NCI-H524 (cell line): ENCODE measurements around the gene CLDN3.
A peak's percentile ranks its signal among the peaks of the same experiment; 100 is the strongest.
"Not testable (repeated sequence)": the region's sequence is repeated elsewhere in the genome, so short reads cannot be mapped to it uniquely, and the experiment has no call there.

ENCODE experiments used
- DNase-seq, 2 experiments: peaks; one replicate each; lab custom pipeline; 2025; lab: John Stamatoyannopoulos, UW

The CLDN3 gene

GRCh38 chr7:73736885-73737284 lies 33.2 kb downstream of the CLDN3 start:
- no peak for DNase-seq

DNA sequence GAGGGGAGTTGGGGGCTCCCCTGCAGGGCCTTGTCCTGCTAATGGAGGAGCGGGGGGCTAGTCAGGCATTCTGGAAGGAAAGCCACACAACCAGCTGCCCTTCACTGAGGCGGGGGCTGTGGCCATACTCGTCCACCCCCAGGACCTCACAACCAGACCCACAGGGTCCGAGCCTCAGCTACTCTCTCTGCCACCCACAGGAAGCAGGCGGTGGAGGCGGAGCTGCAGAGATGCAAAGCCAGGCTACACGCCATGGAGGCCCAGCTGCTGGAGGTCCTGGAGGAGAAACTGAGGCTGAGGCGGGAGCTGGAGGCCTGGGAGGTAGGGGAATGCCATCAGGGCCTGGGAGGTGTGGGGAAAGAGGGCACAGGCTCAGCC lies 34.6 kb downstream of the CLDN3 start:
- no peak for DNase-seq

GRCh38 chr7:73734619-73735527 lies 35.2 kb downstream of the CLDN3 start:
- DNase-seq, result peak; percentile 84 to 87

- no peak for DNase-seq
Observed at GRCh38 chr7:73732397-73732796, 37.7 kb downstream of the CLDN3 start.

DNA sequence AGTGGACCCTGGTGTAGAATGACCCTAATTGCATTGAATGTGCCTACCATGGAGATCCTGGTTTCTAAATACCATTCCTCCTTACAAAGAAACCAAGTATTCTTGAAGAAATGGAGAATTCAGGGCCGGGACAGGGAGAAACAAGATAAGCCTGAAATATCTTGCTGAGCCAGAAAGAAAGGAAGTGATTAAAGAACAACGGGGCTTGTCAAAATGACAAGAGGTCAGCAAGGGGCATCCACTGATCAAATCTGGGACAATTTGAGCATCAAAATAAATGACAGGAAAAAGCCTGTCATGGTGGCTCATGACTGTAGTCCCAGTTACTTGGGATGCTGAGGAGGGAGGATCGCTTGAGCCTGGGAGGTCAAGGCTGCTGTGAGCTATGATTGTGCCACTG lies 39.6 kb downstream of the CLDN3 start:
- DNase-seq, result no peak

GRCh38 chr7:73728551-73728950 lies 41.5 kb downstream of the CLDN3 start:
- DNase-seq, result no peak

DNA sequence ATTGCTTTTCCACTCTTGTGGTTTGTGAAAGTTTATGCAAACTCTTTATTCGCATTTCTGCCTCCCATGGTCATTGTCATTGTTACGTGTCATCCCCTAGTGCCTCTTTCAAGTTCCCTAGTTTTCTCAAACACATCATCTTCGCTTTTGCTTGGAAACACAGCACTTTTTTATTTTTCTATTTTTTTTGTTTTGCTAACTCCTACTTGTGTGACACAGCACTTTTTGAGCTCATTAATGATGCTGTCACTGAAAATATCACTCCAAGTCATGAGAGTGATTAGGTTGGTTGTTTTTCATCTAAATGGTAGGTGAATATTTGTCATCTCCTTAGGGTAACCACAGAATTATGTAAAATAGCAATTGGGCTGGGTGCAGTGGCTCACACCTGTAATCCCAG lies 42.1 kb downstream of the CLDN3 start:
- DNase-seq, result no peak

- no peak for DNase-seq
Observed at GRCh38 chr7:73726083-73726466, 44.0 kb downstream of the CLDN3 start.

DNA sequence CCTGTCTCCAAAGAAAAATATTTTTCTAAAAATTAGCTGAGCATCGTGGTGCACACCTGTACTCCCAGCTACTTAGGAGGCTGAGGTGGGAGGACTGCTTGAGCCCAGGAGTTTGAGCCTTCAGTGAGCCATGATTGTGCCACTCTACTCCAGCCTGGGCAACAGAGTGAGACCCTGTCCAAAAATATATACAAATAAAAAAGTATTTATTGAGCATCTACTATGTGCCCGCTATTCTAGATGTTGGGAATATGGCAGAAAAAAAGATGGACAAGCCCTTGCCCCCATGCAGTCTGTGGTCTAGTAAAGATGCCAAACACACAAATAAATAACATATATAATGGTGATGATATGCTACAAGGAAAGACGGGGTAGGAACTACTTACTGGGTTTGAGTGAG lies 46.3 kb downstream of the CLDN3 start:
- DNase-seq, result no peak

DNA sequence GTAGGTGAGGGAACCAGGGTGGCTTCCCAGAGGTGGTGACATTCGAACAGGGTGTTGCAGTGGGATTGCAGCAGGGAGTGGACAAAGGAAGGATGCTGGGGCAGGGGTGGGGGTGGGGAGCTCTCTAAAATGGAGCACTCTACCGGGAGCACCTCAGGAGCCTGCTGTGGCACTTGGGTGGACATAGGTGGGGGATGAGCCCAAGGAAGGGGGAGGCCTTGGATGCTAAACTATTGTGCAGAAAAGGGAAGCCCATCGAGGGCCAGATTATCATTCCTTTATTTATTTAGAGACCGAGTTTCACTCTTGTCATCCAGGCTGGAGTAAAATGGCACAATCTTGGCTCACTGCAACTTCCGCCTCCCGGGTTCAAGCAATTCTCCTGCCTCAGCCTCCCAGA lies 47.3 kb downstream of the CLDN3 start:
- no peak for DNase-seq

DNA sequence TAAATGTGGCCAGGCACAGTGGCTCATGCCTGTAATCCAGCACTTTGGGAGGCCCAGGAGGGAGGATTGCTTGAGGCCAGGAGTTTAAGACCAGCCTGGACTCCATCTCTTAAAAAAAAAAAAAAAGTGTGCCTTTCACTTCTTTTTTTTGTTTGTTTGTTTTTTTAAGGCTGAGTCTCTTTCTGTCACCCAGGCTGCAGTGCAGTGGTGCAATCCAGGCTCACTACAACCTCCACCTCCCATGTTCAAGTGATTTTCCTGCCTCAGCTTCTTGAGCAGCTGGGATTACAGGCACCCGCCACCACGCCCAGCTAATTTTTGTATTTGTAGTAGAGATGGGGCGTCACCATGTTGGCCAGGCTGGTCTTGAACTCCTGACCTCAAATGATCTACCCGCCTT lies 47.9 kb downstream of the CLDN3 start:
- DNase-seq, result not testable (repeated sequence)

- DNase-seq, result peak; percentile 67 to 75
Observed at GRCh38 chr7:73721377-73721817, 48.7 kb downstream of the CLDN3 start.

GRCh38 chr7:73720443-73720842 lies 49.6 kb downstream of the CLDN3 start:
- not testable (repeated sequence) for DNase-seq

GRCh38 chr7:73719806-73720169 lies 50.3 kb downstream of the CLDN3 start:
- DNase-seq, result no peak
